ENCODE data around the gene CHRDL2.

CHRDL2 gene

GRCh38 chr11:74725701-74726100 lies 5.5 kb downstream of the CHRDL2 start:
- H3K4me3 ChIP-seq (replicated peaks; ENCODE audit: low read depth, low read length): no peak overlapping the region
- TF ChIP-seq CTCF (IDR thresholded peaks at IDR 0.05; ENCODE audit: low read length, missing control alignments): no peak
- no peak for DNase-seq (ENCODE audit: low read depth)

- H3K4me3 ChIP-seq (replicated peaks; ENCODE audit: low read depth, low read length): no peak overlapping the region
- TF ChIP-seq CTCF (IDR thresholded peaks at IDR 0.05; ENCODE audit: low read length, missing control alignments): no peak
- no peak for DNase-seq (ENCODE audit: low read depth)
Measured at GRCh38 chr11:74723511-74723910, 7.7 kb downstream of the CHRDL2 start.

- no peak for TF ChIP-seq CTCF (IDR thresholded peaks at IDR 0.05; ENCODE audit: low read length, missing control alignments)
- no peak overlapping the region for H3K4me3 ChIP-seq (replicated peaks; ENCODE audit: low read depth, low read length)
- no peak for DNase-seq (ENCODE audit: low read depth)
Measured at GRCh38 chr11:74721479-74721835, 9.8 kb downstream of the CHRDL2 start.

- H3K4me3 ChIP-seq (replicated peaks; ENCODE audit: low read depth, low read length): no peak overlapping the region
- peak; percentile 78 for DNase-seq (ENCODE audit: low read depth)
- TF ChIP-seq CTCF (IDR thresholded peaks at IDR 0.05; ENCODE audit: low read length, missing control alignments): no peak
Measured at GRCh38 chr11:74720596-74721478, 10.4 kb downstream of the CHRDL2 start.

- no peak overlapping the region for H3K4me3 ChIP-seq (replicated peaks; ENCODE audit: low read depth, low read length)
- no peak for DNase-seq (ENCODE audit: low read depth)
- TF ChIP-seq CTCF (IDR thresholded peaks at IDR 0.05; ENCODE audit: low read length, missing control alignments): no peak
Measured at GRCh38 chr11:74719011-74719410, 12.2 kb downstream of the CHRDL2 start.

GRCh38 chr11:74717221-74717969 lies 13.8 kb downstream of the CHRDL2 start:
- DNase-seq (ENCODE audit: low read depth): no peak
- H3K4me3 ChIP-seq (replicated peaks; ENCODE audit: low read depth, low read length): no peak overlapping the region
- no peak for TF ChIP-seq CTCF (IDR thresholded peaks at IDR 0.05; ENCODE audit: low read length, missing control alignments)
